AG09319 (cell line): Measurements from ENCODE around the gene SLC35F1.

Experiments used
- DNase-seq: peaks from one replicate; pipeline ENCODE4 v3.0.0-alpha.2; 2010; ENCODE audit warnings: low read depth; ENCODE audit errors: extremely low read depth
- TF ChIP-seq, protein P1 (sequence below): IDR thresholded peaks from 2 replicates; pipeline ENCODE4 v1.5.1; 2011; ENCODE audit warnings: low read depth, mild to moderate bottlenecking, inconsistent platforms, low read length, moderate library complexity

The SLC35F1 gene

DNA sequence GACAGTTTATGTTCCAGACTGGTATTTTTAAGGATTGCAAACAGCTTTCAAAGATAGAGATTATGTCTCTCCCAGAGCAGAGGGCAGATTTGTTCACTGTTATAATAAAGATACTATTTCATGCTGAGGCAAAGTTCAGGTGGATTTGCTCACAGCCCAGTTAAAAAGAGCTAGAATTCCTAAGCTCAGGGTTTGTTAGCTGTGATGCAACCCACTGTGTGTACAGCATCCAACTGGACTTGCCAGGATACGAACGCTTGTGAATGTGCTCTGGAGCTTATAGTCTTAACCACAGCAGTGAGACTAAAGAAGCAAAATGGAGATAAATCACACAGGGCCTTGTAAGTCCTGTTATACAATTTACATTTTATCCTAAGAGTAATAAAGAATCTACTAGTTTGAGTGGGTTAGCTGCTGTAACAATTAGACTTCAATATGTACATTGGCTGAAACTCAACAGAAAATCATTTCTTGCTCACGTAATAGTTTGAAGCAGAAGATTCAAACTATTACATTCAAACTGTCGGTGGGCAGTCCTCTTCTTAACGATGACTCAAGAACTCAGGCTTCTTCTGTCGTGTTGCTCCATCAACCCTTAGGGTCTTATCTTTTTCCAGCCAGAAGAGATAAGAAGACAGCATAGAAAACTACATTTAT lies 437.1 kb downstream of the SLC35F1 start:
- DNase-seq: no peak
- TF ChIP-seq, protein P1, sequence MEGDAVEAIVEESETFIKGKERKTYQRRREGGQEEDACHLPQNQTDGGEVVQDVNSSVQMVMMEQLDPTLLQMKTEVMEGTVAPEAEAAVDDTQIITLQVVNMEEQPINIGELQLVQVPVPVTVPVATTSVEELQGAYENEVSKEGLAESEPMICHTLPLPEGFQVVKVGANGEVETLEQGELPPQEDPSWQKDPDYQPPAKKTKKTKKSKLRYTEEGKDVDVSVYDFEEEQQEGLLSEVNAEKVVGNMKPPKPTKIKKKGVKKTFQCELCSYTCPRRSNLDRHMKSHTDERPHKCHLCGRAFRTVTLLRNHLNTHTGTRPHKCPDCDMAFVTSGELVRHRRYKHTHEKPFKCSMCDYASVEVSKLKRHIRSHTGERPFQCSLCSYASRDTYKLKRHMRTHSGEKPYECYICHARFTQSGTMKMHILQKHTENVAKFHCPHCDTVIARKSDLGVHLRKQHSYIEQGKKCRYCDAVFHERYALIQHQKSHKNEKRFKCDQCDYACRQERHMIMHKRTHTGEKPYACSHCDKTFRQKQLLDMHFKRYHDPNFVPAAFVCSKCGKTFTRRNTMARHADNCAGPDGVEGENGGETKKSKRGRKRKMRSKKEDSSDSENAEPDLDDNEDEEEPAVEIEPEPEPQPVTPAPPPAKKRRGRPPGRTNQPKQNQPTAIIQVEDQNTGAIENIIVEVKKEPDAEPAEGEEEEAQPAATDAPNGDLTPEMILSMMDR: no peak

DNA sequence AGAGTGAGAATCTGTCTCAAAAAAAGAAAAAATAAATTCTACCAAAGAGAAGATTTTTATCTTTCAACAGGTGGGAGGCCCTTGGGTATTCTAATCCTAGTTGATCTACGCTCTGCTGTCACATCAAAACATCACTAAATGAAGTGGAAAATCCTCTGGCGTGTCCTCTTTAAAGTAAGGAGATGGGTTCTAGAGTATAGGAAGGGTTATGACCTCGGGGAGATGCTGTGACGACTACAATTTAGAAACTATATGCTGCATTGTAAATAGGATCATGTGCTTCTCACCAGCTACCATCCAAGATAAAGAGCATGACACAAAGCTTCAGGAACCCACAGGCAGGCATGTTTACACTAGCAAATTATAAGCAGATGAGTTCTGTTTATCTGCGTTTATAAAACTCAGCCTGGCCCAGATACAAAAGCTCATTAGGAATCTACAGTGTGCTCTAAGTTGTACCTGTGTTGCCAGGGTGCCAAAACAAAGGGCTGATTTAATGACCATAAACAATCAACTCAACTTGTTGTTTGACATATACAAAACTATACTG lies 443.9 kb downstream of the SLC35F1 start:
- TF ChIP-seq, protein P1: no peak
- peak; percentile 46 for DNase-seq

DNA sequence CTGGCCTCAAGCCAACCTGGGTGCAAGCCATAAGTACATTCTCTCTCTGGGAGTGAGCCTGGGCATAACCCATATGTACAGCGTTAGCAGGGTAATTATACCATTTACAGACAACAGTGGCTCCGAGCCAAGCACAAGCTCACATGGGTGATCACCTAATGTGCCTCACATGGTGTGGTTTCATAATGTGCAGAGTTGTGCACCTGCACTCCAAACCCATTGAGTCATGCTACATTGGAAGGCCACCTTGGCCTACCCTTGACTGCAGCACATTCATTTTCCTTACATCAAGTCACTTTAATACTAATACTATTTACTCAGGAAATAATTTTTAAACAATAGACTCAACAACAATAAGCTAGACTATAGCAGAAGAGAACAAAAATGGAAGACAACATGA lies 446.5 kb downstream of the SLC35F1 start:
- TF ChIP-seq, protein P1: no peak
- no peak for DNase-seq

DNA sequence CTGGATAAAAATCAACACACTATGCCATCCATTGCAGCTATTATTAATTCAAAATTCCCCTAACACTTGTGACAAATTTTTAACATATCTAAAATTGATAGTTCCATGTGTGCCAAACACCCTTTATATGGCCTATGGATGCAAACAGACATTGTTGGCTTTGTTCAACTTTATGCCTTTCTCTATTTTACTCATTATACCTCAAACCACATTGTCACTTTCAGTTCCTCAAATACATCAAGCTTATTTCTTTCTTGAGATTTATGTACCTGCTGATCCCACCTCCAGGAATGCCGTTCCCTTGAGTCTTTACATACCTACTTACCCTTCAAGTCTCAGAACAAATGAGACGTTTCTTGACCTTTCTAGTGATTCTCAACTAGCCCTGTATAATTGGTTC lies 447.6 kb downstream of the SLC35F1 start:
- DNase-seq: no peak
- TF ChIP-seq, protein P1: no peak

DNA sequence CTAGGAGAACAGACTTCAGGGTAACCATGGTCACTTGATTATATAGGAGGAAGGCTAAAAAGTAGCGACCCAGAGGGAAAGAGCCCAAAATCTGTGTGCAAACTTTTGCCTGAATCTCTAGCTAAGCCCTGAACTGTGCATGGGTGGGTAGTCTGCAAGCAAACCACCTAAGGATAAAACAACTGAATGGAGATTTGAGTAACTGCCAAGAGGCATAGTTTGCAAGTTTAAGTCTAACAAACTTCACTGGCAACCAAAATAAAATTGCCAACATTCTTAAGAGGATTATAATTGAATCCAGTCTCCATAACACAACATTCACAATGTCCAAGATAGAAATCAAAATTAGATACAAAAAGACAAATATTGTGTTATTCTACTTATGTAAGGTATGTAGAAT lies 449.0 kb downstream of the SLC35F1 start:
- DNase-seq: peak; percentile 8
- TF ChIP-seq, protein P1: no peak

DNA sequence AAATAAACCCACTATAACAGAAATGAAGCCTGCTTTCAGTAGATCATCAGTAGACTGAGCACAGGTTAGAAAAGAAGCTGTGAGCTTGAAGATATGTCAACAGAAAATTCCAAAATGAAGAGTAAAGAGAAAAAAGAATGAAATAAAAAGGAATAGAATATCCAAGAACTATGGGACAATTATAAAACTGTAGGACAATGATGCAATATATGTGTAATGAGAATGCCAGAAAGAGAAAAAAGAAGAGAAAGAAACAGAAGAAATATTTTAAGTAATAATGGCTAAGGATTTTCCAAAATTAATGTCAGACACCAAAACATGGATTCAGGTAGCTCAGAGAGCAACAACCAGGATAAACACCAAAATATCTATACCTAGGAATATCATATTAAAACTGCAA lies 449.6 kb downstream of the SLC35F1 start:
- TF ChIP-seq, protein P1: no peak
- DNase-seq: no peak
